Common myeloid progenitor, CD34-positive (primary cell): ENCODE measurements around the gene PCYT1A.

Experiments
- CTCF ChIA-PET: fragments of 350-600 bp; sonication (Branson Sonifier 250); formaldehyde crosslinking; loops from one replicate; lab custom pipeline; 2021; ENCODE audit warnings: antibody characterized with exemption; lab: Charles Lee
- POLR2A ChIA-PET: fragments of 350-600 bp; sonication (Branson Sonifier 250); formaldehyde crosslinking; loops from one replicate; lab custom pipeline; 2021; ENCODE audit warnings: antibody characterized with exemption; lab: Charles Lee
- DNase-seq, 3 donors: peaks; one replicate each; pipeline versions ENCODE4 v3.0.0 to v3.0.0-alpha.2; 2013
- H3K27ac ChIP-seq, 2 experiments: 1 replicate in 1 of 2; 2 replicates in 1 of 2; pipeline ENCODE4 v1.7.0; 2013; ENCODE audit warnings: inconsistent platforms in 2 of 2, low read length in 2 of 2, mild to moderate bottlenecking in 2 of 2, low read depth in 1 of 2, moderate library complexity in 1 of 2; ENCODE audit not compliant: severe bottlenecking in 2 of 2, insufficient read depth in 1 of 2, poor library complexity in 1 of 2
- H3K27me3 ChIP-seq, 5 experiments: replicated peaks in 2 of 5; 1 replicate in 3 of 5; 2 replicates in 2 of 5; pipeline versions ENCODE4 v1.6.1 to v1.7.0; 2013; ENCODE audit warnings: low read length in 4 of 5, mild to moderate bottlenecking in 2 of 5, moderate library complexity in 2 of 5, inconsistent platforms in 1 of 5; ENCODE audit not compliant: insufficient read depth in 5 of 5, control insufficient read depth in 4 of 5
- H3K36me3 ChIP-seq, 4 experiments: 1 replicate in 2 of 4; 2 replicates in 2 of 4; pipeline versions ENCODE4 v1.6.1 to v1.7.0; 2013; ENCODE audit warnings: low read length in 3 of 4, control low read depth in 1 of 4, mild to moderate bottlenecking in 1 of 4; ENCODE audit not compliant: control insufficient read depth in 4 of 4, insufficient read depth in 4 of 4
- H3K4me1 ChIP-seq, 4 experiments: 1 replicate in 3 of 4; 2 replicates in 1 of 4; pipeline versions ENCODE4 v1.6.1 to v1.7.1; 2013; ENCODE audit warnings: low read length in 3 of 4, mild to moderate bottlenecking in 3 of 4, control low read depth in 1 of 4, inconsistent platforms in 1 of 4, moderate library complexity in 1 of 4; ENCODE audit not compliant: control insufficient read depth in 4 of 4, insufficient read depth in 4 of 4; ENCODE audit errors: control extremely low read depth in 1 of 4
- H3K4me3 ChIP-seq, 7 experiments: 1 replicate in 4 of 7; 2 replicates in 3 of 7; pipeline versions ENCODE4 v1.5.1 to v1.7.0; 2013; ENCODE audit warnings: mild to moderate bottlenecking in 7 of 7, low read length in 6 of 7, moderate library complexity in 6 of 7, inconsistent platforms in 2 of 7, low read depth in 2 of 7, control low read depth in 1 of 7; ENCODE audit not compliant: insufficient read depth in 4 of 7, control insufficient read depth in 1 of 7; ENCODE audit errors: extremely low read depth in 1 of 7
- H3K9me3 ChIP-seq, 5 experiments: 1 replicate in 4 of 5; 2 replicates in 1 of 5; pipeline versions ENCODE4 v1.6.1 to v1.7.1; 2013; ENCODE audit warnings: low read length in 4 of 5, mild to moderate bottlenecking in 2 of 5, inconsistent platforms in 1 of 5, low read depth in 1 of 5, moderate library complexity in 1 of 5; ENCODE audit not compliant: control insufficient read depth in 4 of 5, insufficient read depth in 2 of 5; ENCODE audit errors: control extremely low read depth in 1 of 5
- WGBS: methylation state at CpG from one replicate; pipeline ENCODE4 v1.1.5; 2013; ENCODE audit not compliant: insufficient coverage; 5-methylcytosine and 5-hydroxymethylcytosine counted together

Gene PCYT1A

GRCh38 chr3:196263819-196264218 is 23.7 kb downstream of the PCYT1A start:
- Histone ChIP-seq H3K9me3 (no peaks in the 10 kb centered on the region), H3K27ac (no peak overlapping the region), H3K4me3 (no peak overlapping the region), H3K4me1 (no peaks in the 10 kb centered on the region), H3K36me3 (peaks cover 4 to 22% (median 19%) of the 10 kb centered on the region in 4 experiments), H3K27me3 (no peaks in the 10 kb centered on the region)
- 100% methylated on average over 6 of the region's 7 CpGs for WGBS
- POLR2A ChIA-PET = interaction anchor here (0.6 to 0.8 kb wide), 2 partner anchors 12 to 29 kb away, joined by 3 read pairs; no protein-coding TSS in a partner anchor
- CTCF ChIA-PET = interaction anchor here (1.7 kb wide), 1 partner anchor 10 kb away, joined by 4 read pairs; no protein-coding TSS in a partner anchor
- no peak for DNase-seq

- Histone ChIP-seq H3K4me3 (no peak overlapping the region), H3K27ac (no peak overlapping the region), H3K36me3 (peaks cover 2 to 21% (median 10%) of the 10 kb centered on the region in 4 experiments), H3K4me1 (no peaks in the 10 kb centered on the region), H3K9me3 (no peaks in the 10 kb centered on the region), H3K27me3 (no peaks in the 10 kb centered on the region)
- 100% methylated on average over 1 of the region's 4 CpGs for WGBS
- DNase-seq = no peak
- ChIA-PET POLR2A (no interaction called here), CTCF (interaction anchor here (1.0 kb wide), 1 partner anchor 8 kb away, joined by 3 read pairs; no protein-coding TSS in a partner anchor)
These were observed 26.7 kb downstream of the PCYT1A start for GRCh38 chr3:196260784-196261183.

- POLR2A ChIA-PET = no interaction called here
- CTCF ChIA-PET = interaction anchor here (1.1 to 1.6 kb wide), 3 partner anchors 27 to 266 kb away, joined by 3 to 5 read pairs (median 3); no protein-coding TSS in a partner anchor
- Histone ChIP-seq H3K27me3 (no peaks in the 10 kb centered on the region), H3K27ac (no peak overlapping the region), H3K9me3 (no peaks in the 10 kb centered on the region), H3K4me1 (no peaks in the 10 kb centered on the region), H3K4me3 (no peak overlapping the region), H3K36me3 (peaks cover 0 to 21% (median 7%) of the 10 kb centered on the region in 4 experiments)
- 83% methylated on average over 1 of the region's 1 CpG for WGBS
- no peak for DNase-seq
These were observed 31.8 kb downstream of the PCYT1A start for GRCh38 chr3:196255776-196256175.

DNA sequence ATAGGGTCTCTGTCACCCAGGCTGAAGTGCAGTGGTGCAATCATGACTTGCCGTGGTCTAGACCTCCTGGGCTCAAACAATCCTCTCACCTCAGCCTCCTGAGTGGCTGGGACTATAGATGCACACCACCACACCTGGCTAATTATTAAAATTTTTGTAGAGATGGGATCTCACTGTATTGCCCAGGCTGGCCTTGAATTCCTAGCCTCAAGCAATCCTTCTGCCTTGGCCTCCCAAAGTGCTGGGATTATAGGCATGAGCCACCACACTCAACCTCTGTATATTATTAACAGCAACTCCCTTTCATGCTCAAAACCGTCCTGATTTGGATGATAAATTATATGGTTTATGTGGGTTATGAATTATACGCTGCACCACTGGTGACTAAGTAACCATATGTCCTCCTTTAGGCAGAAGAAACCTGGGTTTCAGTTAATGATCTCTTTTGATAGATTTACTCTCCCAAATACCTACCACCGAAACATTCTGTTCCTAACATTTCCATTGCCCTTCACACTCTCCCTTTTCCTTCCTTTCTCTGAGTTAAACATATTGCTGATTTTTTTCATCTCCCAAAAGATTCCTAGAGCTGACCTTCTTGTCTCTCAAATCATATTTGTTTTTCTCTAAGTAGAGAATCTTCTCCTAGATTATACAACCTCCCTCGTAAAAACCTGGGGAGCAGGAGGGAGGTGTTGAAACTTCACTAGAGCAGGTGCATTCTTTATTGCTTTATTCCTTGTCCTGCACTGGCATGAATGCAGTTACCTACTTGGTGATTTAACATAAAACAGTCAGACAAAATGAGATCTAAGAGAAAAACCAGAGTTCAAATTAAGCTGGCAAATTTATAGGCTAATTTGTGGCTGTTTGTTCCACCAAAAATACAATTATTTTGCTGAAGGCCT is 32.9 kb downstream of the PCYT1A start:
- H3K4me3 ChIP-seq = no peak overlapping the region
- 100% methylated on average over 1 of the region's 5 CpGs for WGBS
- ChIA-PET POLR2A (no interaction called here), CTCF (interaction anchor here (1.0 to 1.6 kb wide), 9 partner anchors 8 to 432 kb away, joined by 3 to 5 read pairs (median 3); no protein-coding TSS in a partner anchor)
- no peaks in the 10 kb centered on the region for H3K9me3 ChIP-seq
- H3K4me1 ChIP-seq = no peaks in the 10 kb centered on the region
- DNase-seq = no peak
- H3K36me3 ChIP-seq = peaks cover 0 to 25% (median 7%) of the 10 kb centered on the region in 4 experiments
- no peaks in the 10 kb centered on the region for H3K27me3 ChIP-seq
- no peak overlapping the region for H3K27ac ChIP-seq

- Histone ChIP-seq H3K9me3 (no peaks in the 10 kb centered on the region), H3K4me1 (no peaks in the 10 kb centered on the region), H3K27me3 (no peaks in the 10 kb centered on the region), H3K36me3 (peaks cover 5 to 34% (median 15%) of the 10 kb centered on the region in 4 experiments), H3K27ac (no peak overlapping the region), H3K4me3 (no peak overlapping the region)
- DNase-seq = no peak
- 85% methylated on average over 8 of the region's 16 CpGs for WGBS
- POLR2A ChIA-PET = no interaction called here
- CTCF ChIA-PET = interaction anchor here (0.9 to 1.6 kb wide), 3 partner anchors 10 to 19 kb away, joined by 3 to 4 read pairs (median 3); no protein-coding TSS in a partner anchor
These were observed 35.6 kb downstream of the PCYT1A start for GRCh38 chr3:196251918-196252317.

- H3K27me3 ChIP-seq = no peaks in the 10 kb centered on the region
- no peak overlapping the region for H3K27ac ChIP-seq
- no peaks in the 10 kb centered on the region for H3K9me3 ChIP-seq
- CTCF ChIA-PET = no interaction called here
- 100% methylated on average over 8 of the region's 13 CpGs for WGBS
- H3K4me1 ChIP-seq = no peaks in the 10 kb centered on the region
- DNase-seq = peak in 1 of 3 donors; percentile 10
- H3K36me3 ChIP-seq = peaks cover 13 to 42% (median 32%) of the 10 kb centered on the region in 4 experiments
- no peak overlapping the region for H3K4me3 ChIP-seq
- POLR2A ChIA-PET = interaction anchor here (0.6 kb wide), 1 partner anchor 218 kb away, joined by 3 read pairs; no protein-coding TSS in a partner anchor
These were observed 40.8 kb downstream of the PCYT1A start for GRCh38 chr3:196246612-196247308.
